Measurements from ENCODE around the gene SRSF1.

DNA sequence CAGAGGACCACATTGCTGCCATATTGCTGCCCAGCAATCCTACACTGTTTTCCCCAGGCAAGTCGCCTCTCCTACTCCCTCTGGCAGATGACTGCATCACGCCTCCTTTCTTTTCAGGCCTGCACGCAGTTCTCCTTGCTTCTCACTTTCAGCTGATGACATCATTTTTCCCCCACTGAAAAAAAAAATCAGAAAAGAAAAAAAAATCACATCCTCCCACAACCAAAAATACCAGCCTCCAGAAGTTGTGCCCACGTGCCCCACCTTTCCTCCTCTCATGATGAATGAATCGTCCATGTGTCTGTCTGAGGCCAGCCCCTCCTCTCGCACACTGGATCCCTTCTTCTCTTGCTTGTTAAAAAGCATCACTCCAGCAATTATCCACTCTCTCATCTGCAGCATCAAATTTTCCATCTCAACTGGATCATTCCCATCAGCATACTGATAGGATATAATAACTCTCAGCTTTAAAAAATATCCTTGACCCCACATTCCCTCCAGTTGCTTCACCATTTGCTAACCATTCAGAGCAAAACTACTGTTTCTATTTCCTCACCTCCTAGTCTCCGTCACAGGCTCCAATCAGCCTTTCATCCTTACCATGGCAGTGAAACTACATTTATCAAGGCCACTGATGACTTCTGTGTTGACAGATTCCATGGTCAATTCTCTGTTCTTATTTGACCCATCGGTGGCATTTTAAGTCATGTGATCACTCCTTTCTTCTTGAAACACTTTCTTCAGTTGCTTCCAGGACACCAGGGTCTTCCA is 46.1 kb upstream of the SRSF1 start:
- TF ChIP-seq EZH2phosphoT487 (IDR thresholded peaks at IDR 0.05; ENCODE audit: borderline replicate concordance) = no peak
- TF ChIP-seq, protein P1, sequence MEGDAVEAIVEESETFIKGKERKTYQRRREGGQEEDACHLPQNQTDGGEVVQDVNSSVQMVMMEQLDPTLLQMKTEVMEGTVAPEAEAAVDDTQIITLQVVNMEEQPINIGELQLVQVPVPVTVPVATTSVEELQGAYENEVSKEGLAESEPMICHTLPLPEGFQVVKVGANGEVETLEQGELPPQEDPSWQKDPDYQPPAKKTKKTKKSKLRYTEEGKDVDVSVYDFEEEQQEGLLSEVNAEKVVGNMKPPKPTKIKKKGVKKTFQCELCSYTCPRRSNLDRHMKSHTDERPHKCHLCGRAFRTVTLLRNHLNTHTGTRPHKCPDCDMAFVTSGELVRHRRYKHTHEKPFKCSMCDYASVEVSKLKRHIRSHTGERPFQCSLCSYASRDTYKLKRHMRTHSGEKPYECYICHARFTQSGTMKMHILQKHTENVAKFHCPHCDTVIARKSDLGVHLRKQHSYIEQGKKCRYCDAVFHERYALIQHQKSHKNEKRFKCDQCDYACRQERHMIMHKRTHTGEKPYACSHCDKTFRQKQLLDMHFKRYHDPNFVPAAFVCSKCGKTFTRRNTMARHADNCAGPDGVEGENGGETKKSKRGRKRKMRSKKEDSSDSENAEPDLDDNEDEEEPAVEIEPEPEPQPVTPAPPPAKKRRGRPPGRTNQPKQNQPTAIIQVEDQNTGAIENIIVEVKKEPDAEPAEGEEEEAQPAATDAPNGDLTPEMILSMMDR (IDR thresholded peaks at IDR 0.05 in 2 of 3, conservative IDR thresholded peaks at IDR 0.05 in 1 of 3; ENCODE audit: borderline replicate concordance in 1 of 3, insufficient read depth in 1 of 3, low read depth in 2 of 3, low read length in 2 of 3) = no peak
- TF ChIP-seq, protein P2, sequence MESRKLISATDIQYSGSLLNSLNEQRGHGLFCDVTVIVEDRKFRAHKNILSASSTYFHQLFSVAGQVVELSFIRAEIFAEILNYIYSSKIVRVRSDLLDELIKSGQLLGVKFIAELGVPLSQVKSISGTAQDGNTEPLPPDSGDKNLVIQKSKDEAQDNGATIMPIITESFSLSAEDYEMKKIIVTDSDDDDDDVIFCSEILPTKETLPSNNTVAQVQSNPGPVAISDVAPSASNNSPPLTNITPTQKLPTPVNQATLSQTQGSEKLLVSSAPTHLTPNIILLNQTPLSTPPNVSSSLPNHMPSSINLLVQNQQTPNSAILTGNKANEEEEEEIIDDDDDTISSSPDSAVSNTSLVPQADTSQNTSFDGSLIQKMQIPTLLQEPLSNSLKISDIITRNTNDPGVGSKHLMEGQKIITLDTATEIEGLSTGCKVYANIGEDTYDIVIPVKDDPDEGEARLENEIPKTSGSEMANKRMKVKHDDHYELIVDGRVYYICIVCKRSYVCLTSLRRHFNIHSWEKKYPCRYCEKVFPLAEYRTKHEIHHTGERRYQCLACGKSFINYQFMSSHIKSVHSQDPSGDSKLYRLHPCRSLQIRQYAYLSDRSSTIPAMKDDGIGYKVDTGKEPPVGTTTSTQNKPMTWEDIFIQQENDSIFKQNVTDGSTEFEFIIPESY (IDR thresholded peaks at IDR 0.05; ENCODE audit: extremely low read depth, insufficient replicate concordance, low read length) = no peak
- TF ChIP-seq CEBPB (IDR thresholded peaks at IDR 0.05; ENCODE audit: low read depth) = no peak
- TF ChIP-seq RAD21 (IDR thresholded peaks at IDR 0.05; ENCODE audit: low read depth) = no peak
- TF ChIP-seq POLR2AphosphoS5 (IDR thresholded peaks at IDR 0.05; ENCODE audit: low read depth, low read length) = no peak
- no peak for TF ChIP-seq POLR2A (IDR thresholded peaks at IDR 0.05; ENCODE audit: borderline replicate concordance, extremely low read depth, insufficient read depth, insufficient read length)
- no peak for TF ChIP-seq ZNF274 (IDR thresholded peaks at IDR 0.05; ENCODE audit: low read depth, low read length)
- no peak for TF ChIP-seq YY1 (IDR thresholded peaks at IDR 0.05; ENCODE audit: extremely low read depth, insufficient replicate concordance, low read depth, low read length)
